ENCODE results near the gene RIPPLY2. TPM values are rescaled to one million over a fixed set of nuclear protein-coding genes. Genes with fewer than 3 reads are reported as not detected.

The RIPPLY2 gene
- total and polyA plus RNA-seq, 9 of the 15 experiments (the other 6 are each of a cell fraction or from before 2014, with no cell fraction given), result not detected

DNA sequence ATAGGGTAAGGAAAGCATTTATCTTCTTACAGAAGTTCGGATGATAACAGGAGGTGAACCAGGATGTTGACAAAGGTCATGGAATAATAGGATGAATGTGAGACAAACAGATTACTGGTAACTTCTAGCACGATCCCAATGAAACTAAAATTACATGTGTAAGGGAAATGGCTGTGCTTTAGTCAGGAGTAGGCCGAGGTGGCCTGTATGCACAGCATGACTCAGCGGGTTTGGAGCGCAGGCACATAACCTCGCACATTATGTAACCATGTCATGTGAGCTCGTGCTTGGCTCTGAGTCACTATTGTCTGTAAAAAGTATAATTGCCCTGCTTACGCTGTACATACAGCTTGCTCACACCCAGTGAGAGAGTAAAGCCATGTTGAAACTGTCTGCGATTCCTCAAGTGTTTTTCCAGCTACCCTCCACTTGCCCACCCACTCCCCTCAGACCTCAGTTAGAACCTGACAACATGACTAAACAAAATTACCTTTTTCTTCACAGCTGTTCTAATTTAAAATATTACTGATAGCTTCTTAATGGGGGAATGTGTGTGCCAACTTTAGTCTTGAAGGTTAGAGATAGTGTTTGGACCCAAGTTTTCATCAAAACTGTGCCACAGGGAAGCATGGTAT is 14.5 kb downstream of the RIPPLY2 start (continued):
- TF ChIP-seq, protein P1, sequence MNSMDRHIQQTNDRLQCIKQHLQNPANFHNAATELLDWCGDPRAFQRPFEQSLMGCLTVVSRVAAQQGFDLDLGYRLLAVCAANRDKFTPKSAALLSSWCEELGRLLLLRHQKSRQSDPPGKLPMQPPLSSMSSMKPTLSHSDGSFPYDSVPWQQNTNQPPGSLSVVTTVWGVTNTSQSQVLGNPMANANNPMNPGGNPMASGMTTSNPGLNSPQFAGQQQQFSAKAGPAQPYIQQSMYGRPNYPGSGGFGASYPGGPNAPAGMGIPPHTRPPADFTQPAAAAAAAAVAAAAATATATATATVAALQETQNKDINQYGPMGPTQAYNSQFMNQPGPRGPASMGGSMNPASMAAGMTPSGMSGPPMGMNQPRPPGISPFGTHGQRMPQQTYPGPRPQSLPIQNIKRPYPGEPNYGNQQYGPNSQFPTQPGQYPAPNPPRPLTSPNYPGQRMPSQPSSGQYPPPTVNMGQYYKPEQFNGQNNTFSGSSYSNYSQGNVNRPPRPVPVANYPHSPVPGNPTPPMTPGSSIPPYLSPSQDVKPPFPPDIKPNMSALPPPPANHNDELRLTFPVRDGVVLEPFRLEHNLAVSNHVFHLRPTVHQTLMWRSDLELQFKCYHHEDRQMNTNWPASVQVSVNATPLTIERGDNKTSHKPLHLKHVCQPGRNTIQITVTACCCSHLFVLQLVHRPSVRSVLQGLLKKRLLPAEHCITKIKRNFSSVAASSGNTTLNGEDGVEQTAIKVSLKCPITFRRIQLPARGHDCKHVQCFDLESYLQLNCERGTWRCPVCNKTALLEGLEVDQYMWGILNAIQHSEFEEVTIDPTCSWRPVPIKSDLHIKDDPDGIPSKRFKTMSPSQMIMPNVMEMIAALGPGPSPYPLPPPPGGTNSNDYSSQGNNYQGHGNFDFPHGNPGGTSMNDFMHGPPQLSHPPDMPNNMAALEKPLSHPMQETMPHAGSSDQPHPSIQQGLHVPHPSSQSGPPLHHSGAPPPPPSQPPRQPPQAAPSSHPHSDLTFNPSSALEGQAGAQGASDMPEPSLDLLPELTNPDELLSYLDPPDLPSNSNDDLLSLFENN (IDR thresholded peaks at IDR 0.05; ENCODE audit: low read depth in 2 of 2, low read length in 2 of 2), result no peak
- TF ChIP-seq NCOA4 (IDR thresholded peaks at IDR 0.05; ENCODE audit: partially characterized antibody) (no peak), KLF1 (tag; IDR thresholded peaks at IDR 0.05) (0 out of 2 replicates have a peak, but pooled peaks have one; percentile 49), ZKSCAN8 (CRISPR knock-in tag; IDR thresholded peaks at IDR 0.05) (peak; percentile 82; the same call in 1 of the 2 replicates), FOSL1 (tag; conservative IDR thresholded peaks at IDR 0.05) (peak; percentile 69), PHF21A (IDR thresholded peaks at IDR 0.05; ENCODE audit: borderline replicate concordance, low read depth) (no peak), TCF3 (CRISPR knock-in tag; IDR thresholded peaks at IDR 0.05) (no peak), TAF7 (tag; IDR thresholded peaks at IDR 0.05) (peak; percentile 53), ZFX (CRISPR knock-in tag; IDR thresholded peaks at IDR 0.05) (peak; percentile 24; the same call in 1 of the 2 replicates), ZNF445 (CRISPR knock-in tag; IDR thresholded peaks at IDR 0.05; ENCODE audit: low read depth) (no peak), TAF15 (IDR thresholded peaks at IDR 0.05; ENCODE audit: low read depth, low read length) (no peak), ZNF133 (CRISPR knock-in tag; IDR thresholded peaks at IDR 0.05) (no peak), YY1 (IDR thresholded peaks at IDR 0.05; ENCODE audit: borderline replicate concordance in 1 of 3, control insufficient read depth in 1 of 3, extremely low read depth in 1 of 3, insufficient read depth in 3 of 3, insufficient read length in 1 of 3, insufficient replicate concordance in 2 of 3, low read depth in 1 of 3, low read length in 2 of 3) (peak in 2 of 3 experiments; percentile 23 to 71), MAFK (IDR thresholded peaks at IDR 0.05; ENCODE audit: low read length) (peak; percentile 74), CBX1 (IDR thresholded peaks at IDR 0.05; ENCODE audit: low read depth) (0 out of 2 replicates have a peak, but pooled peaks have one; percentile 71), ARHGAP35 (IDR thresholded peaks at IDR 0.05; ENCODE audit: partially characterized antibody) (no peak), ZFPM2 (CRISPR knock-in tag; IDR thresholded peaks at IDR 0.05) (no peak), ZNF146 (CRISPR knock-in tag; IDR thresholded peaks at IDR 0.05; ENCODE audit: unreplicated experiment) (no peak)
- TF ChIP-seq, protein P2, sequence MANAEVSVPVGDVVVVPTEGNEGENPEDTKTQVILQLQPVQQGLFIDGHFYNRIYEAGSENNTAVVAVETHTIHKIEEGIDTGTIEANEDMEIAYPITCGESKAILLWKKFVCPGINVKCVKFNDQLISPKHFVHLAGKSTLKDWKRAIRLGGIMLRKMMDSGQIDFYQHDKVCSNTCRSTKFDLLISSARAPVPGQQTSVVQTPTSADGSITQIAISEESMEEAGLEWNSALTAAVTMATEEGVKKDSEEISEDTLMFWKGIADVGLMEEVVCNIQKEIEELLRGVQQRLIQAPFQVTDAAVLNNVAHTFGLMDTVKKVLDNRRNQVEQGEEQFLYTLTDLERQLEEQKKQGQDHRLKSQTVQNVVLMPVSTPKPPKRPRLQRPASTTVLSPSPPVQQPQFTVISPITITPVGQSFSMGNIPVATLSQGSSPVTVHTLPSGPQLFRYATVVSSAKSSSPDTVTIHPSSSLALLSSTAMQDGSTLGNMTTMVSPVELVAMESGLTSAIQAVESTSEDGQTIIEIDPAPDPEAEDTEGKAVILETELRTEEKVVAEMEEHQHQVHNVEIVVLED (CRISPR knock-in tag; IDR thresholded peaks at IDR 0.05), result no peak
